Duodenal mucosa (tissue), 2 donors: Measurements from ENCODE around the gene CENPV.

Experiments
- H3K27ac ChIP-seq: one replicate; pipeline ENCODE4 v1.7.0; 2013; ENCODE audit warnings: low read depth, low read length
- H3K27me3 ChIP-seq, 2 donors: one replicate each; pipeline ENCODE4 v1.7.0; 2013; ENCODE audit warnings: low read length in 2 of 2, control low read depth in 1 of 2; ENCODE audit not compliant: insufficient read depth in 2 of 2, control insufficient read depth in 1 of 2
- H3K36me3 ChIP-seq, 2 donors: one replicate each; pipeline ENCODE4 v1.7.0; 2013; ENCODE audit warnings: low read length in 2 of 2, control low read depth in 1 of 2; ENCODE audit not compliant: insufficient read depth in 2 of 2, control insufficient read depth in 1 of 2
- H3K4me1 ChIP-seq, 2 donors: one replicate each; pipeline ENCODE4 v1.7.0; 2013; ENCODE audit warnings: low read length in 2 of 2, control low read depth in 1 of 2; ENCODE audit not compliant: insufficient read depth in 2 of 2, control insufficient read depth in 1 of 2
- H3K4me3 ChIP-seq, 2 donors: one replicate each; pipeline ENCODE4 v1.7.0; 2013; ENCODE audit warnings: low read length in 2 of 2, low read depth in 1 of 2
- H3K9ac ChIP-seq, 2 donors: one replicate each; pipeline ENCODE4 v1.7.0; 2013; ENCODE audit warnings: low read length in 2 of 2, low read depth in 1 of 2
- H3K9me3 ChIP-seq, 2 donors: one replicate each; pipeline ENCODE4 v1.7.0; 2013; ENCODE audit warnings: low read length in 2 of 2, control low read depth in 1 of 2; ENCODE audit not compliant: control insufficient read depth in 1 of 2

CENPV gene

DNA sequence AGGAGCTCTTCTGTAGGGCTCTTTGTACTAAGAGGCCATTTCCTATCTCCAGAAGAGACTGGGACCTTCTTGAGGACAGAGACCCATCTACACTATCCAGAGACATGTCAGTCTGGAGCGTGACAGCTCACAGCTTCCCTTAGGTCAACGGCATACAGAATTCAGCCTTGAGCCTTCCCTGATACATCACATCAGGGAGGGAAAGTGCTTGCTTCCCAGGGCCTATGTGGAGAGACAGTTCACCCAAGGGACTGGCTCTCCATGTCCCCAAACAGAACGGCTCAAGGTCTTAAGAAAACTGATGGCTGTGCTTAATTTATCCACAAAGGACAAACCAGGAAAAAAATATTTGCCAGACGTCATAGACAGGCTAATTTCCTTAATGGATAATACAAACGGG lies 7.7 kb downstream of the CENPV start:
- no peaks in the 10 kb centered on the region for H3K27me3 ChIP-seq
- no peaks in the 10 kb centered on the region for H3K4me1 ChIP-seq
- peaks cover 33 to 56% of the 10 kb centered on the region in 2 donors for H3K36me3 ChIP-seq
- H3K4me3 ChIP-seq = no peak overlapping the region
- no peak overlapping the region for H3K9ac ChIP-seq
- H3K27ac ChIP-seq = no peak overlapping the region
- no peaks in the 10 kb centered on the region for H3K9me3 ChIP-seq

DNA sequence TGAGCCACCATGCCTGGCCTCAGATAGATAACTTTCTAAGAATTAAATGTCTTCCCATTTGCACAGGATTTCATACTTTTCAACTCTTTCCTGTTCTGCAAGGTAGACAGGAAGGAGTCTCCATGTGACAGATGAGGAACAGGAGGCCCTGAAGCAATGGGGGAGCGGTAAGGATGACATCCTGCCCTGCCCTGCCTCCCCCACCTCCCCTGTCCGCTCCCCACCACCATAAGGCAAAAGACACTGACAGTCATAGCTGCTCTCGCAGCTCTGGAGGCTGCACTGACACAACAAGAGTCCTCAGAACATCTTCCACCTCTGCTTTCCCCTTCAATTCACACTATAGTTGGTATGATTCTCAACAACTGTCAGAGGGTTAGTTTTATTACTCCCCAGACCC lies 9.7 kb downstream of the CENPV start:
- Histone ChIP-seq H3K36me3 (peaks cover 23 to 46% of the 10 kb centered on the region in 2 donors), H3K9ac (no peak overlapping the region), H3K27ac (no peak overlapping the region), H3K4me3 (no peak overlapping the region), H3K4me1 (no peaks in the 10 kb centered on the region), H3K27me3 (no peaks in the 10 kb centered on the region), H3K9me3 (no peaks in the 10 kb centered on the region)

DNA sequence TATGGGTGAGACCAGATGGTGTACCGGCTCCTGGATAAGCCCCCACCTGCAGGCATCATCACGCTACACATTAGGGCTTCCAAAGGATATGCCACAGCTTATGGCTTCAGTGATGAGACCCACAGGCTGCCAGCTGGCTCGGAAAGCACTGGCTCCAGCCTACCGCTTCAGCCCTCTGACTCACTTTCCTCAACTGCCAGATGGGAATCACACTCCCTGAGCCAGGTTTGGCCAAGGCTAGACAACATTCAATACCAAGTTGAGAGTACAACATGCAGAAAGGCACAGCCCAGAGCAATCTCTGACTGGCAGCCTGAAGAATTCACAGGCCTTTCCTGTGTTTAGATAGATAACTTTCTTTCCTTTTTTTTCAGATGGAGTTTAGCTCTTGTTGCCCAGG lies 10.3 kb downstream of the CENPV start:
- Histone ChIP-seq H3K27me3 (no peaks in the 10 kb centered on the region), H3K4me3 (no peak overlapping the region), H3K36me3 (peaks cover 18 to 42% of the 10 kb centered on the region in 2 donors), H3K4me1 (no peaks in the 10 kb centered on the region), H3K9ac (no peak overlapping the region), H3K9me3 (no peaks in the 10 kb centered on the region), H3K27ac (no peak overlapping the region)

DNA sequence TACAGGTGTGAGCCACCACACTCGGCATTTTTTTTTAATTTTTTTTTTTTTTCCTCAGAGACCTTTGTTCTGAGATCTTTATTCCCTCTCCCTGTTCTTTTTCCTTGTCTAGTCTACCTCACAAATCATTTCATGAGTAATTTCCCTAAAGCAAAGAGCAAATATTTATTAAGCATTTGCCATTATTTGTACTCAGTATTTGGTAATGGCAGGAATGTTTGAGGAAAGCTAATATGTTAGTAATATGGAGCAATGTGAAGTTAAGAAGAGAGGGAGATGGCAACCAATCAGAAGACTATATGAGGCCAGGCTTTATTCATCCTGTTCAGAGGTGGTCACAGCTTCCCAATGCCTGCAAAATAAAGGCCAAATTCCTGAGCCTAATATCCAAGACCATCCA lies 13.3 kb downstream of the CENPV start:
- Histone ChIP-seq H3K36me3 (peaks cover 18 to 21% of the 10 kb centered on the region in 2 donors), H3K9me3 (no peaks in the 10 kb centered on the region), H3K27me3 (no peaks in the 10 kb centered on the region), H3K4me3 (no peak overlapping the region), H3K27ac (no peak overlapping the region), H3K9ac (no peak overlapping the region), H3K4me1 (no peaks in the 10 kb centered on the region)

DNA sequence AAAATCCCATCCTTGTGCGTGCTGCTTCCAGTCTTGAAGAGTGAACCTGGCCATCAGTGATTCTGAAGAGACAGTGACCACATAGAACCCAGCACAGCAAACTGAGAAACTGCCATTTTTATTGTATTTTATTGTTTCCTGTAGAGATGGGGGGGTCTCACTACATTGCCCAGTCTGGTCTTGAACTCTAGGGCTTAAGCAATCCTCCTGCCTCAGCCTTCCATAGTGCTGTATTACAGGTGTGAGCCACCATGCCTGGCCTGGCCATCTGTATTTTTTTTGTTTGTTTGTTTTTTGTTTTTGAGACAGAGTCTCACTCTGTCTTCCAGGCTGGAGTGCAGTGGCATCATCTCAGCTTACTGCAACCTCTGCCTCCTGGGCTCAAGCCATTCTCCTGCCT lies 13.9 kb downstream of the CENPV start:
- peaks cover 17 to 20% of the 10 kb centered on the region in 2 donors for H3K36me3 ChIP-seq
- no peaks in the 10 kb centered on the region for H3K9me3 ChIP-seq
- no peaks in the 10 kb centered on the region for H3K27me3 ChIP-seq
- H3K4me1 ChIP-seq = no peaks in the 10 kb centered on the region
- no peak overlapping the region for H3K9ac ChIP-seq
- H3K4me3 ChIP-seq = no peak overlapping the region
- H3K27ac ChIP-seq = no peak overlapping the region

DNA sequence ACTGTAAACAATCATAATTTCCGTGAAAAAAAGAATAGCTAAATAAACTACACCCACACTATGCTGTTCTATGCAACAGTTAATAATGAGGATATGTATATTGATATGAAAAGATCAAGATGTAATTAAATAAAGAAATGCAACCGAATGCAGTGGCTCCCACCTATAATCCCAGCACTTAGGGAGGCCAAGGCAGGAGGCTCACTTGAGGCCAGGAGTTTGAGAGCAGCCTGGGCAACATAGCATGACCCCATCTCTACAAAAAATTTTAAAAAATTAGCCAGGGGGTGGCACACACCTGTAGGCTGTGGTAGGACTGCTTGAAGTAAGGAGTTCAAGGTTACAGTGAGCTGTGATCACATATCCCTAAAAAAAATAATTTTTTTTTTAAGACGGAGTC lies 14.9 kb downstream of the CENPV start:
- Histone ChIP-seq H3K9me3 (no peaks in the 10 kb centered on the region), H3K27ac (no peak overlapping the region), H3K4me1 (no peaks in the 10 kb centered on the region), H3K36me3 (peaks cover 8 to 14% of the 10 kb centered on the region in 2 donors), H3K27me3 (no peaks in the 10 kb centered on the region), H3K9ac (no peak overlapping the region), H3K4me3 (no peak overlapping the region)

DNA sequence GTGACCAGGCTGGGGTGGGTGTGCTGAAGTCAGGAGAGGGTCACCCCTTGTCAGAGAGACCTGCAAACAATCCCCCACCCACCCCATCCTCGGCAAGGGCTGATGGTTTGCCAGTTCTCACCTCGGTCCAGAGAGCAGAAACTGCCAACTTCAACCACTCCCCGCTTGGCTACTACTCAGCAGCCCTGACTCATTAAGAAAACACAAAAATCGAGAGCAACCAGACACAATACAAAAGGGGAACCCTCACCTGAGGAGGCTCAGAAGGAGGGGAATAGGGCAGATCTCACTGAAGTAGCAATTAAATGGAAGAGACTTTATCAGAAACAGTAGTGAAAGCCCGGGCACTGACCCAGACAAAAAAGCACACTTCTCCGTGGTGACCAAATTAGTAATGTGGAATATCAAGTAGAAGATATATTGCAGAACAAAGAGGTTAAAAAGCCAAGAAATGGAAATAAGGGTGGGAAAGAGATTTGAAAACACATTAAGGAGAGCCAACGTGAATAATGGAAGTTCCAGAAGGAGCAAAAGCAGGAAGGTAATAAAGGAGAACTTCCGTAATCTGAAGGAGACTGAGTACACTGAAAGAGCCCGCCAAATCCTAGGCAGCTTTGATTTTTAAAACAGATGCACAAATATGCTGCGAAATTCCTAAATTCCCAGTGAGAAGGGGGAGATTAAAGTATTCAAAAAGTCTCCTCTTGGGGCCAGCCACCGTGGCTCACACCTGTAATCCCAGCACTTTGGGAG lies 23.6 kb downstream of the CENPV start:
- Histone ChIP-seq H3K27ac (peak overlapping the region; percentile 23), H3K9ac (peak overlapping the region; percentile 32 to 54), H3K4me3 (peak overlapping the region; percentile 36 to 42), H3K36me3 (peaks cover 5 to 21% of the 10 kb centered on the region in 2 donors), H3K4me1 (peaks cover 8 to 14% of the 10 kb centered on the region in 2 donors), H3K27me3 (no peaks in the 10 kb centered on the region), H3K9me3 (no peaks in the 10 kb centered on the region)

DNA sequence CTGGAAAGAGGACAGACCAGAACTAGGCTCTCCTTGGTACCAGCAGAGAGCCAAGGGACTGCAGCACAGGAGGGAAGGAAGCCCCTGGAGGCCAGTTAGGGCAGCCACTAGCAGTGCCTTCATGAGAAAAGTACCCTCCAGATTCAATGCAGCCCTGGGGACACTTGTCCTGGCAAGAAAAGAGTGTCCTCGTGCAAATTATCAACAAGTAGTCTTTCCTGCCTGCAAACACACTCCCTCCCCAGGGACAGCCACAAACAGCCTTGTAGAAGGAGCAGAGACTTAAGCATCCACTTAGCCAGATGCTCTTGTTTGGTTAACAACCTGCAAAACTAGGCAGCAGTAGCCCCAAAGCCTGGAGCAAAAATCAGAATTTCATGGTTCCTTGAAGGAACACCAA lies 24.3 kb downstream of the CENPV start:
- Histone ChIP-seq H3K27me3 (no peaks in the 10 kb centered on the region), H3K4me1 (peaks cover 8 to 14% of the 10 kb centered on the region in 2 donors), H3K36me3 (peaks cover 5 to 23% of the 10 kb centered on the region in 2 donors), H3K4me3 (peak overlapping the region in 1 of 2 donors; percentile 42), H3K27ac (peak overlapping the region; percentile 13), H3K9ac (peak overlapping the region in 1 of 2 donors; percentile 32), H3K9me3 (no peaks in the 10 kb centered on the region)

DNA sequence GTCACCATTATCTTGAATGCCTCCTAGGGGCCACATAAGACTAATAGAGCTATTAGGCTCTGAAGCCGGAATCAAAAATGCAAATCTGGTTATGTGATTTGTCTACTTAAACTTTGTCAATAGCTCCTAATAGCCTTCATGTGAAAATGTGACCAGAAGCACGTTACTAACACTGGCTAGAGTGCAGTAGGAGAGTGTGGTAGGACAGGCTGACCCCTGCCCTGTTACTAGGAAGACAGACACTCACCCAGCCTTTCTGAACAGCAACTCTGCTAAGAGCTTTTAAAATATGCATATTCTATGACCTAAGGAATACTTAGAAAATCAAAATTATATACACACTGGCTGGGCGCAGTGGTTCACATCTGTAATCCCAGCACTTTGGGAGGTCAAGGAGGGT lies 26.3 kb downstream of the CENPV start:
- Histone ChIP-seq H3K9ac (no peak overlapping the region), H3K27ac (no peak overlapping the region), H3K4me1 (peaks cover 8 to 10% of the 10 kb centered on the region in 2 donors), H3K36me3 (peaks cover 5 to 29% of the 10 kb centered on the region in 2 donors), H3K9me3 (no peaks in the 10 kb centered on the region), H3K4me3 (no peak overlapping the region), H3K27me3 (no peaks in the 10 kb centered on the region)

DNA sequence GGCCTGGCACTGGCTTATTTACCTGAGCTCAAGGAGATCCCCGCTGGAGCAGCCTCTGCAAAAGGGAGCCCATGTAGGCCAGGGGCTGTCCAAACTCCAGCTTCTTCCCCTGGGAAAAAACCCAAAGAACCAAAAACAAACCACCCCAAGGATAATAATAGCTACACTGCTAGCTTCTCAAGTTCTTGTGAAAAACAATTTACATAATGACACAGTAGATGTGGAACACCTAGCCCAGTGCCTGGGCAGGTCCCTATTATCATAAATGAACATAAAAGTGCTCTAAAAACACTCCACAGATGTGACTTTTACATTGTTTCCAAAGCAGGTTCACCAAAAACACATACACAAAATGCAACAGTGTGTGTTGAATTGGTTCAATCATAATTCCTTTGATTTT lies 27.3 kb downstream of the CENPV start:
- H3K4me3 ChIP-seq = no peak overlapping the region
- H3K27ac ChIP-seq = no peak overlapping the region
- H3K4me1 ChIP-seq = peaks cover 8 to 10% of the 10 kb centered on the region in 2 donors
- no peaks in the 10 kb centered on the region for H3K27me3 ChIP-seq
- no peak overlapping the region for H3K9ac ChIP-seq
- H3K36me3 ChIP-seq = peaks cover 5 to 29% of the 10 kb centered on the region in 2 donors
- no peaks in the 10 kb centered on the region for H3K9me3 ChIP-seq
